B cell (primary cell): ENCODE results near the gene DCLK1. TPM values are rescaled to one million over a fixed set of nuclear protein-coding genes. Genes with fewer than 3 reads are reported as not detected.

Experiments
- ATAC-seq: fragments of 200-7000 bp; cut with Tn5 transposase; one replicate; pipeline ENCODE4 v1.10.0; 2021; ENCODE audit warnings: low read depth, mild to moderate bottlenecking, moderate number of reproducible peaks, moderate library complexity
- CTCF ChIA-PET: fragments of 350-600 bp; sonication (Branson Sonifier 250); formaldehyde crosslinking; loops from one replicate; lab custom pipeline; 2021; ENCODE audit warnings: antibody characterized with exemption, inconsistent platforms; lab: Charles Lee
- POLR2A ChIA-PET: fragments of 350-600 bp; sonication (Branson Sonifier 250); formaldehyde crosslinking; loops from one replicate; lab custom pipeline; 2021; ENCODE audit warnings: antibody characterized with exemption; lab: Charles Lee
- DNase-seq: peaks from one replicate; pipeline ENCODE4 v3.0.0; 2013
- H2AFZ ChIP-seq: 2 replicates; pipeline ENCODE4 v1.6.1; 2012; ENCODE audit warnings: mild to moderate bottlenecking, low read depth, low read length; ENCODE audit not compliant: insufficient read depth, poor library complexity, severe bottlenecking
- H3K27ac ChIP-seq, 2 donors: 1 replicate in 1 of 2; 2 replicates in 1 of 2; pipeline ENCODE4 v1.5.1; 2012 to 2013; ENCODE audit warnings: low read length in 2 of 2, mild to moderate bottlenecking in 2 of 2, moderate library complexity in 1 of 2
- H3K27me3 ChIP-seq, 4 experiments: fragments of 200-600 bp in 1 of 4; sonication (generic) in 1 of 4; replicated peaks in 1 of 4; 1 replicate in 2 of 4; 2 replicates in 2 of 4; pipeline versions ENCODE4 v1.6.1 to v1.7.0; 2013 to 2016; ENCODE audit warnings: low read length in 3 of 4, mild to moderate bottlenecking in 2 of 4, mixed read lengths in 1 of 4, moderate library complexity in 1 of 4; ENCODE audit not compliant: insufficient read depth in 4 of 4, control insufficient read depth in 3 of 4; ENCODE audit errors: control extremely low read depth in 1 of 4
- H3K36me3 ChIP-seq, 2 experiments: replicated peaks in 1 of 2; 1 replicate in 1 of 2; 2 replicates in 1 of 2; pipeline versions ENCODE4 v1.6.1 to v1.7.1; 2013; ENCODE audit warnings: low read length in 1 of 2; ENCODE audit not compliant: insufficient read depth in 2 of 2, control insufficient read depth in 1 of 2; ENCODE audit errors: control extremely low read depth in 1 of 2, extremely low read depth in 1 of 2
- H3K4me1 ChIP-seq, 2 donors: fragments of 200-600 bp in 1 of 2; sonication (generic) in 1 of 2; 1 replicate in 1 of 2; 2 replicates in 1 of 2; pipeline versions ENCODE4 v1.5.1 to v1.6.1; 2013 to 2017; ENCODE audit warnings: low read length in 2 of 2; ENCODE audit not compliant: control insufficient read depth in 2 of 2, insufficient read depth in 2 of 2
- H3K4me2 ChIP-seq: replicated peaks from 2 replicates; pipeline ENCODE3; 2012; ENCODE audit warnings: mild to moderate bottlenecking, low read depth, low read length; ENCODE audit not compliant: poor library complexity, severe bottlenecking
- H3K4me3 ChIP-seq, 5 experiments: fragments of 200-600 bp in 1 of 5; sonication (generic) in 1 of 5; 1 replicate in 3 of 5; 2 replicates in 2 of 5; pipeline versions ENCODE4 v1.5.1 to v1.7.0; 2011 to 2016; ENCODE audit warnings: low read length in 4 of 5, mild to moderate bottlenecking in 4 of 5, low read depth in 2 of 5, control low read depth in 1 of 5, moderate library complexity in 1 of 5; ENCODE audit not compliant: insufficient read depth in 1 of 5; ENCODE audit errors: control extremely low read depth in 1 of 5, extremely low read depth in 1 of 5
- H3K79me2 ChIP-seq: fragments of 200-600 bp; sonication (generic); one replicate; pipeline ENCODE4 v1.6.0; 2016; ENCODE audit warnings: low read length; ENCODE audit not compliant: control insufficient read depth, insufficient read depth
- H3K9ac ChIP-seq: fragments of 200-600 bp; sonication (generic); 2 replicates; pipeline ENCODE4 v1.6.1; 2017; ENCODE audit warnings: mild to moderate bottlenecking, low read length, moderate library complexity
- H3K9me3 ChIP-seq, 3 donors: one replicate each; pipeline versions ENCODE4 v1.6.1 to v1.7.1; 2013; ENCODE audit warnings: low read length in 2 of 3; ENCODE audit not compliant: control insufficient read depth in 2 of 3, insufficient read depth in 1 of 3; ENCODE audit errors: control extremely low read depth in 1 of 3
- H4K20me1 ChIP-seq: 2 replicates; pipeline ENCODE4 v1.6.0; 2012; ENCODE audit warnings: mild to moderate bottlenecking, low read length; ENCODE audit not compliant: insufficient read depth, control insufficient read depth, poor library complexity, severe bottlenecking
- H3K27ac Mint-ChIP-seq: one replicate; pipeline ENCODE4 v1.8.0; 2021; ENCODE audit warnings: mixed read lengths
- H3K27me3 Mint-ChIP-seq: one replicate; pipeline ENCODE4 v1.8.0; 2021; ENCODE audit warnings: mixed read lengths
- H3K4me1 Mint-ChIP-seq: one replicate; pipeline ENCODE4 v1.8.0; 2021; ENCODE audit warnings: mixed read lengths
- H3K4me3 Mint-ChIP-seq: one replicate; pipeline ENCODE4 v1.8.0; 2021; ENCODE audit warnings: mixed read lengths
- H3K9me3 Mint-ChIP-seq: one replicate; pipeline ENCODE4 v1.8.0; 2022; ENCODE audit warnings: mixed read lengths; ENCODE audit not compliant: insufficient read depth
- CTCF ChIP-seq: fragments of 200-600 bp; IDR thresholded peaks from one replicate; pipeline ENCODE4 v1.8.0; 2022; ENCODE audit warnings: antibody characterized with exemption, mild to moderate bottlenecking
- EZH2 ChIP-seq: IDR thresholded peaks from 2 replicates; pipeline ENCODE4 v1.6.1; 2012; ENCODE audit warnings: borderline replicate concordance, low read depth, mild to moderate bottlenecking, moderate library complexity, low read length; ENCODE audit not compliant: insufficient read depth, poor library complexity, severe bottlenecking
- WGBS: methylation state at CpG from one replicate; pipeline ENCODE4 v1.1.5; 2013; ENCODE audit warnings: missing lambda C conversion rate; ENCODE audit not compliant: insufficient coverage; 5-methylcytosine and 5-hydroxymethylcytosine counted together
- intact Hi-C: fragments of 100-400 bp; cut with micrococcal nuclease; formaldehyde crosslinking; loops from one replicate; pipeline ENCODE4 v1.10.0; 2022
- polyA plus RNA-seq: library from polyadenylated mRNA; depleted of rRNA; stranded (reverse); fragments of >200 nt; gene quantifications from 2 replicates; pipeline ENCODE4 v1.2.3, GENCODE V29; 2012
- total RNA-seq, 2 donors: library from RNA; stranded (reverse); fragments of 120-200 nt in 1 of 2; gene quantifications; 1 replicate in 1 of 2; 2 replicates in 1 of 2; pipeline versions ENCODE4 v1.2.3 to v1.2.4, GENCODE V29; 2013 to 2022

The DCLK1 gene
- total and polyA plus RNA-seq, 2 donors (not counting 1 experiment from before 2014, with no cell fraction given): not detected

- no peak overlapping the region for H3K4me3 Mint-ChIP-seq
- H3K4me1 Mint-ChIP-seq: no peaks in the 10 kb centered on the region
- no peak overlapping the region for H3K27ac ChIP-seq
- DNase-seq (no peak), ATAC-seq (no peak)
- WGBS: no CpG with 5 or more reads among the region's 4 CpGs
- H3K4me3 ChIP-seq: no peak overlapping the region
- ChIA-PET POLR2A (no interaction called here), CTCF (no interaction called here)
- H2AFZ ChIP-seq: no peak overlapping the region
- H3K36me3 ChIP-seq: no peaks in the 10 kb centered on the region
- H3K4me2 ChIP-seq: no peak overlapping the region
- H3K79me2 ChIP-seq: no peaks in the 10 kb centered on the region
- no peaks in the 10 kb centered on the region for H4K20me1 ChIP-seq
- intact Hi-C loops: no loop called here
- no peak overlapping the region for H3K9ac ChIP-seq
- no peaks in the 10 kb centered on the region for H3K9me3 ChIP-seq
- no peak overlapping the region for H3K27ac Mint-ChIP-seq
- H3K4me1 ChIP-seq: no peaks in the 10 kb centered on the region
- no peaks in the 10 kb centered on the region for H3K27me3 Mint-ChIP-seq
- TF ChIP-seq EZH2 (no peak), CTCF (no peak)
- peaks cover 2% of the 10 kb centered on the region for H3K9me3 Mint-ChIP-seq
- no peaks in the 10 kb centered on the region for H3K27me3 ChIP-seq
Measured at GRCh38 chr13:36033035-36033434, 98.1 kb downstream of the DCLK1 start.

- ChIA-PET CTCF (no interaction called here), POLR2A (no interaction called here)
- no peak overlapping the region for H3K9ac ChIP-seq
- Mint-ChIP-seq H3K4me3 (no peak overlapping the region), H3K27ac (no peak overlapping the region), H3K4me1 (no peaks in the 10 kb centered on the region), H3K27me3 (no peaks in the 10 kb centered on the region), H3K9me3 (peaks cover 2% of the 10 kb centered on the region)
- ATAC-seq (no peak), DNase-seq (no peak)
- whole genome bisulfite sequencing: 87% methylated on average over 4 of the region's 8 CpGs
- H3K27me3 ChIP-seq: no peaks in the 10 kb centered on the region
- H4K20me1 ChIP-seq: no peaks in the 10 kb centered on the region
- no peaks in the 10 kb centered on the region for H3K4me1 ChIP-seq
- no peaks in the 10 kb centered on the region for H3K79me2 ChIP-seq
- H3K27ac ChIP-seq: no peak overlapping the region
- H3K36me3 ChIP-seq: no peaks in the 10 kb centered on the region
- no peak overlapping the region for H2AFZ ChIP-seq
- intact Hi-C loops: no loop called here
- no peak overlapping the region for H3K4me3 ChIP-seq
- TF ChIP-seq CTCF (no peak), EZH2 (no peak)
- H3K4me2 ChIP-seq: no peak overlapping the region
- H3K9me3 ChIP-seq: peaks cover 0 to 3% (median 0%) of the 10 kb centered on the region in 3 donors
Measured at GRCh38 chr13:36031490-36031889, 99.7 kb downstream of the DCLK1 start.
